Testis (tissue), 2 donors: ENCODE measurements around the gene MRI1.

Source experiments
- CTCF ChIP-seq, 3 experiments: fragments of 450-650 bp in 2 of 3; fragments of 200-600 bp in 1 of 3; sonication (generic) in 1 of 3; IDR thresholded peaks; one replicate each; pipeline ENCODE4 v1.5.1; 2016 to 2019; ENCODE audit warnings: antibody characterized with exemption in 3 of 3, mild to moderate bottlenecking in 2 of 3, moderate library complexity in 1 of 3
- POLR2A ChIP-seq: fragments of 450-650 bp; IDR thresholded peaks from one replicate; pipeline ENCODE4 v1.6.1; 2017; ENCODE audit warnings: antibody characterized with exemption, mild to moderate bottlenecking, moderate library complexity

DNA sequence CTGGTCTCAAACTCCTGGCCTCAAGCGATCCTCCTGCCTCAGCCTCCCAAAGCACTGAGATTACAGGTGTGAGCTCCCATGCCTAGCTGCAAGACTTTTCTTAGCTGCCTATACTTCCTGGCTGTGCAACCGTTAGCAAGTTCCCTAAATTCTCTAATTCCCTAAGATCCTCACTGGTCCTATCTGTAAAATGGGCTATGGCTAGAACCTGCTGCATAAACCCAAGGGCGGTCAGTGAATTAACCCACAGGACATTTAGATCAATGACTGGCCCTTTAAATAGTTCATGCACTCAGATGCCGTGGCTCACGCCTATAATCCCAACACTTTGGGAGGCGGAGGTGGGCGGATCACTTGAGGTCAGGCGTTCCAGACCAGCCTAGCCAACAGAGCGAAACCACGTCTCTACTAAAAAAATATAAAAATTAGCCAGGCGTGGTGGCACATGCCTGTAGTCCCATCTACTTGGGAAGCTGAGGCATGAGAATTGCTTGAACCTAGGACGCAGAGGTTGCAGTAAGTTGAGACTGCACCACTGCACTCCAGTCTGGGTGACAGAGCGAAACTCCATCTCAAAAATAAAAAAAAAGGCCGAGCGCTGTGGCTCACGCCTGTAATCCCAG is 5.8 kb downstream of the MRI1 start:
- TF ChIP-seq POLR2A = no peak
- TF ChIP-seq CTCF (IDR thresholded peaks at IDR 0.05) = no peak
